H7 (cell line): ENCODE measurements around the gene ARMH1. TPM values are rescaled to one million over a fixed set of nuclear protein-coding genes. Genes with fewer than 3 reads are reported as not detected.

Experiments used
- DNase-seq: peaks from one replicate; pipeline ENCODE4 v3.0.0; 2012
- H3K27me3 ChIP-seq: 2 replicates; pipeline ENCODE4 v1.6.0; 2011; ENCODE audit warnings: mild to moderate bottlenecking, low read length; ENCODE audit not compliant: control insufficient read depth, insufficient read depth
- H3K36me3 ChIP-seq: replicated peaks from 2 replicates; pipeline ENCODE4 v1.5.1; 2011; ENCODE audit warnings: low read length; ENCODE audit not compliant: control insufficient read depth, insufficient read depth
- H3K4me3 ChIP-seq: 2 replicates; pipeline ENCODE4 v1.5.1; 2011; ENCODE audit warnings: low read depth, mild to moderate bottlenecking, control low read depth, low read length, moderate library complexity; ENCODE audit not compliant: insufficient read depth
- total RNA-seq: library from RNA; depleted of rRNA; stranded (reverse); fragments of >200 nt; shearing (Covaris generic); gene quantifications from 2 replicates; pipeline ENCODE4 v1.2.3, GENCODE V29; 2014

The ARMH1 gene
- total RNA-seq, 1 experiment from 2014 or later, result 0.62 TPM

- H3K27me3 ChIP-seq, result no peaks in the 10 kb centered on the region
- peak; percentile 67 for DNase-seq
Measured at GRCh38 chr1:44707959-44708831, 33.7 kb downstream of the ARMH1 start.

GRCh38 chr1:44713321-44713781 lies 38.8 kb downstream of the ARMH1 start:
- H3K36me3 ChIP-seq, result no peaks in the 10 kb centered on the region

More at GRCh38 chr1:44707959-44708831, 33.7 kb downstream of the ARMH1 start:
- no peak overlapping the region for H3K4me3 ChIP-seq
- no peaks in the 10 kb centered on the region for H3K36me3 ChIP-seq

GRCh38 chr1:44714532-44714931 lies 40.0 kb downstream of the ARMH1 start:
- no peak for DNase-seq
- Histone ChIP-seq H3K27me3 (no peaks in the 10 kb centered on the region), H3K36me3 (no peaks in the 10 kb centered on the region)

More at GRCh38 chr1:44713321-44713781, 38.8 kb downstream of the ARMH1 start:
- no peak overlapping the region for H3K4me3 ChIP-seq
- no peak for DNase-seq
- no peaks in the 10 kb centered on the region for H3K27me3 ChIP-seq

GRCh38 chr1:44714944-44715571 lies 40.5 kb downstream of the ARMH1 start:
- Histone ChIP-seq H3K27me3 (no peaks in the 10 kb centered on the region), H3K4me3 (no peak overlapping the region), H3K36me3 (no peaks in the 10 kb centered on the region)
- DNase-seq, result peak; percentile 81

More at GRCh38 chr1:44714532-44714931, 40.0 kb downstream of the ARMH1 start:
- no peak overlapping the region for H3K4me3 ChIP-seq

- Histone ChIP-seq H3K27me3 (no peaks in the 10 kb centered on the region), H3K4me3 (no peak overlapping the region), H3K36me3 (no peaks in the 10 kb centered on the region)
- no peak for DNase-seq
Measured at GRCh38 chr1:44717156-44717555, 42.6 kb downstream of the ARMH1 start.

- H3K4me3 ChIP-seq, result no peak overlapping the region
- no peaks in the 10 kb centered on the region for H3K27me3 ChIP-seq
- H3K36me3 ChIP-seq, result no peaks in the 10 kb centered on the region
- no peak for DNase-seq
Measured at GRCh38 chr1:44717653-44718052, 43.1 kb downstream of the ARMH1 start.

GRCh38 chr1:44718091-44718490 lies 43.6 kb downstream of the ARMH1 start:
- Histone ChIP-seq H3K27me3 (no peaks in the 10 kb centered on the region), H3K36me3 (no peaks in the 10 kb centered on the region), H3K4me3 (no peak overlapping the region)
- DNase-seq, result no peak

- DNase-seq, result no peak
- Histone ChIP-seq H3K27me3 (no peaks in the 10 kb centered on the region), H3K4me3 (no peak overlapping the region), H3K36me3 (no peaks in the 10 kb centered on the region)
Measured at GRCh38 chr1:44719318-44719717, 44.8 kb downstream of the ARMH1 start.

GRCh38 chr1:44720281-44720680 lies 45.8 kb downstream of the ARMH1 start:
- Histone ChIP-seq H3K36me3 (no peaks in the 10 kb centered on the region), H3K27me3 (no peaks in the 10 kb centered on the region), H3K4me3 (no peak overlapping the region)
- no peak for DNase-seq

- no peak overlapping the region for H3K4me3 ChIP-seq
- H3K27me3 ChIP-seq, result no peaks in the 10 kb centered on the region
- H3K36me3 ChIP-seq, result no peaks in the 10 kb centered on the region
- DNase-seq, result peak; percentile 82
Measured at GRCh38 chr1:44721485-44722361, 47.2 kb downstream of the ARMH1 start.

GRCh38 chr1:44723064-44723463 lies 48.5 kb downstream of the ARMH1 start:
- H3K27me3 ChIP-seq, result no peaks in the 10 kb centered on the region
- H3K36me3 ChIP-seq, result no peaks in the 10 kb centered on the region
- no peak for DNase-seq
- no peak overlapping the region for H3K4me3 ChIP-seq

- no peaks in the 10 kb centered on the region for H3K36me3 ChIP-seq
- H3K27me3 ChIP-seq, result no peaks in the 10 kb centered on the region
- DNase-seq, result no peak
- H3K4me3 ChIP-seq, result no peak overlapping the region
Measured at GRCh38 chr1:44723496-44724295, 49.2 kb downstream of the ARMH1 start.

- H3K27me3 ChIP-seq, result no peaks in the 10 kb centered on the region
- DNase-seq, result peak; percentile 46
- no peaks in the 10 kb centered on the region for H3K36me3 ChIP-seq
- H3K4me3 ChIP-seq, result no peak overlapping the region
Measured at GRCh38 chr1:44724296-44724954, 49.9 kb downstream of the ARMH1 start.
